H9 (cell line): ENCODE results near the gene POU2F3. TPM values are rescaled to one million over a fixed set of nuclear protein-coding genes. Genes with fewer than 3 reads are reported as not detected.

ENCODE experiments used
- DNase-seq: peaks from one replicate; pipeline ENCODE4 v3.0.0-alpha.2; 2017
- H2AFZ ChIP-seq: one replicate; pipeline ENCODE4 v1.6.1; 2013; ENCODE audit warnings: mild to moderate bottlenecking, low read length, control low read depth, moderate library complexity
- H2AK5ac ChIP-seq: 2 replicates; pipeline ENCODE4 v1.6.1; 2013; ENCODE audit warnings: low read length, control low read depth, mixed read lengths; ENCODE audit not compliant: insufficient read length
- H2BK120ac ChIP-seq: one replicate; pipeline ENCODE4 v1.6.1; 2013; ENCODE audit warnings: low read depth, mild to moderate bottlenecking, low read length, control low read depth, inconsistent platforms; ENCODE audit not compliant: poor library complexity, severe bottlenecking
- H2BK12ac ChIP-seq: 2 replicates; pipeline ENCODE4 v1.6.1; 2013; ENCODE audit warnings: low read length, control low read depth, mixed read lengths, low read depth; ENCODE audit not compliant: insufficient read length
- H2BK15ac ChIP-seq: 2 replicates; pipeline ENCODE4 v1.6.1; 2013; ENCODE audit warnings: low read depth, low read length, control low read depth
- H2BK20ac ChIP-seq: one replicate; pipeline ENCODE4 v1.6.1; 2013; ENCODE audit warnings: low read depth, mild to moderate bottlenecking, low read length, control low read depth, inconsistent platforms; ENCODE audit not compliant: poor library complexity, severe bottlenecking
- H2BK5ac ChIP-seq: 2 replicates; pipeline ENCODE4 v1.6.1; 2013; ENCODE audit warnings: low read length, control low read depth, mixed read lengths; ENCODE audit not compliant: insufficient read length
- H3K14ac ChIP-seq: 2 replicates; pipeline ENCODE4 v1.6.1; 2013; ENCODE audit warnings: low read length, control low read depth; ENCODE audit not compliant: insufficient read depth
- H3K18ac ChIP-seq: 2 replicates; pipeline ENCODE4 v1.6.1; 2013; ENCODE audit warnings: low read depth, mild to moderate bottlenecking, mixed read lengths, low read length, control low read depth; ENCODE audit not compliant: insufficient read length
- H3K23ac ChIP-seq: 2 replicates; pipeline ENCODE4 v1.6.1; 2013; ENCODE audit warnings: low read length, control low read depth, mixed read lengths, low read depth; ENCODE audit not compliant: insufficient read length
- H3K23me2 ChIP-seq: 2 replicates; pipeline ENCODE4 v1.6.1; 2013; ENCODE audit warnings: low read depth, mild to moderate bottlenecking, mixed read lengths, low read length, control low read depth; ENCODE audit not compliant: insufficient read length, poor library complexity, severe bottlenecking
- H3K27ac ChIP-seq: 2 replicates; pipeline ENCODE4 v1.5.1; 2013; ENCODE audit warnings: low read length, control low read depth, mixed read lengths, low read depth; ENCODE audit not compliant: insufficient read length
- H3K27me3 ChIP-seq: 2 replicates; pipeline ENCODE4 v1.6.1; 2013; ENCODE audit warnings: low read length, control low read depth, inconsistent platforms; ENCODE audit not compliant: insufficient read depth
- H3K4ac ChIP-seq: 2 replicates; pipeline ENCODE4 v1.6.1; 2013; ENCODE audit warnings: low read depth, mild to moderate bottlenecking, control low read depth, inconsistent platforms, low read length, moderate library complexity
- H3K4me1 ChIP-seq: 2 replicates; pipeline ENCODE4 v1.6.1; 2013; ENCODE audit warnings: low read length, control low read depth, inconsistent platforms; ENCODE audit not compliant: insufficient read depth
- H3K4me2 ChIP-seq: 2 replicates; pipeline ENCODE4 v1.6.1; 2013; ENCODE audit warnings: low read length, control low read depth, mixed read lengths; ENCODE audit not compliant: insufficient read length, insufficient read depth
- H3K56ac ChIP-seq: 2 replicates; pipeline ENCODE4 v1.6.1; 2013; ENCODE audit warnings: low read depth, mild to moderate bottlenecking, mixed read lengths, low read length, control low read depth; ENCODE audit not compliant: insufficient read length
- H3K79me1 ChIP-seq: 2 replicates; pipeline ENCODE4 v1.6.1; 2013; ENCODE audit warnings: low read depth, mild to moderate bottlenecking, moderate library complexity, low read length, control low read depth, inconsistent platforms; ENCODE audit not compliant: insufficient read depth, poor library complexity, severe bottlenecking
- H3K79me2 ChIP-seq: 2 replicates; pipeline ENCODE4 v1.6.1; 2013; ENCODE audit warnings: low read length, control low read depth, inconsistent platforms; ENCODE audit not compliant: insufficient read depth
- H3K9ac ChIP-seq: 2 replicates; pipeline ENCODE4 v1.6.1; 2013; ENCODE audit warnings: low read length, control low read depth, mixed read lengths; ENCODE audit not compliant: insufficient read length; ENCODE audit errors: extremely low read depth
- H3K9me3 ChIP-seq: one replicate; pipeline ENCODE4 v1.6.1; 2013; ENCODE audit warnings: low read depth, low read length, inconsistent platforms; ENCODE audit not compliant: control insufficient read depth
- H3T11ph ChIP-seq: one replicate; pipeline ENCODE4 v1.6.1; 2013; ENCODE audit warnings: mild to moderate bottlenecking, low read length, control low read depth, inconsistent platforms
- H4K20me1 ChIP-seq: one replicate; pipeline ENCODE4 v1.6.1; 2013; ENCODE audit not compliant: control insufficient read depth, insufficient read length, insufficient read depth
- H4K5ac ChIP-seq: 2 replicates; pipeline ENCODE4 v1.6.1; 2013; ENCODE audit warnings: low read depth, mild to moderate bottlenecking, mixed read lengths, low read length, control low read depth; ENCODE audit not compliant: insufficient read length
- H4K8ac ChIP-seq: replicated peaks from 2 replicates; pipeline ENCODE4 v1.6.1; 2013; ENCODE audit warnings: low read length, control low read depth, mixed read lengths, low read depth; ENCODE audit not compliant: insufficient read length
- H4K91ac ChIP-seq: 2 replicates; pipeline ENCODE4 v1.6.1; 2013; ENCODE audit warnings: low read depth, mild to moderate bottlenecking, moderate library complexity, mixed read lengths, low read length, control low read depth; ENCODE audit not compliant: insufficient read length
- H3K27ac Mint-ChIP-seq, 3 experiments: 2 replicates in 2 of 3; 3 replicates in 1 of 3; pipeline ENCODE4 v1.8.0; 2020 to 2021; ENCODE audit warnings: mixed read lengths in 3 of 3, mild to moderate bottlenecking in 1 of 3, moderate library complexity in 1 of 3
- H3K27me3 Mint-ChIP-seq: 2 replicates; pipeline ENCODE4 v1.8.0; 2021; ENCODE audit warnings: low read depth, mild to moderate bottlenecking, moderate library complexity, mixed read lengths
- H3K36me3 Mint-ChIP-seq, 3 experiments: 2 replicates in 2 of 3; 3 replicates in 1 of 3; pipeline ENCODE4 v1.8.0; 2020 to 2021; ENCODE audit warnings: low read depth in 3 of 3, mixed read lengths in 3 of 3; ENCODE audit not compliant: insufficient read depth in 1 of 3
- H3K4me1 Mint-ChIP-seq, 2 experiments: 2 replicates each; pipeline ENCODE4 v1.8.0; 2020; ENCODE audit warnings: mixed read lengths in 2 of 2
- H3K4me3 Mint-ChIP-seq, 2 experiments: 2 replicates in 1 of 2; 3 replicates in 1 of 2; pipeline ENCODE4 v1.8.0; 2020 to 2021; ENCODE audit warnings: mild to moderate bottlenecking in 2 of 2, mixed read lengths in 2 of 2, moderate library complexity in 1 of 2
- H3K9me3 Mint-ChIP-seq, 2 experiments: 2 replicates in 1 of 2; 3 replicates in 1 of 2; pipeline ENCODE4 v1.8.0; 2020; ENCODE audit warnings: mild to moderate bottlenecking in 2 of 2, mixed read lengths in 2 of 2, moderate library complexity in 1 of 2
- WGBS: extraction: QIAGEN DNeasy Blood & Tissue Kit; methylation state at CpG from one replicate; pipeline ENCODE4 v1.1.7; 2013; ENCODE audit warnings: missing lambda C conversion rate, low lambda C conversion rate, mixed read lengths; ENCODE audit not compliant: insufficient read length; ENCODE audit errors: extremely low coverage; 5-methylcytosine and 5-hydroxymethylcytosine counted together
- total RNA-seq: library from RNA; stranded (reverse); gene quantifications from 2 replicates; pipeline ENCODE4 v1.2.1, GENCODE V29; 2021
- TF ChIP-seq, protein P1 (sequence below): fragments of 200-600 bp; sonication (generic); conservative IDR thresholded peaks from 3 replicates; pipeline ENCODE4 v1.8.0; 2021; ENCODE audit warnings: antibody characterized with exemption, mild to moderate bottlenecking

The POU2F3 gene
- total RNA-seq, 1 experiment from 2014 or later: 1.1 TPM

DNA sequence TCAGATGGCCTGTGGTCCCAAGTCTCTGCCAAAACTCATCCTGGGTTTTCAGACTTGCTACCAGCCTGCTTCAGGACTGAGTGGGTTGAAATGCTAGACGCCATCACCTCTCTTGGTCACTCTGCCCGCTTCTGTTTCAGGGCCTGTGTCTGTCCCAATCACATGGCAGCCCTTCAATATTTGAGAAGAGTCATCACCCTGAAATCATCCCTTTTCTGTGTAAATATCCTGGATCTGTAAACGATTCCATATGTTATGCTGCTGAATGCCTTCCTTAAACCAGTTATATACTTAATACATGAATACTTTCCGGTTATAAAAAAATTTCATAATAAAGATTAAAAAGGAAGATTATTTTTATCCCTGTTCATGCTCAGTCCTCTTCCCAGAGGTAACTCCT lies 45.3 kb downstream of the POU2F3 start:
- Mint-ChIP-seq H3K27ac (no peak overlapping the region), H3K4me1 (peaks cover 18 to 19% of the 10 kb centered on the region in 2 experiments)

More for the DNA sequence above, 45.3 kb downstream of the POU2F3 start:
- Histone ChIP-seq H3K18ac (no peak overlapping the region), H2AK5ac (no peak overlapping the region), H3K27ac (no peak overlapping the region), H3K23me2 (no peaks in the 10 kb centered on the region), H3K9me3 (no peaks in the 10 kb centered on the region), H3K4me2 (no peak overlapping the region), H2BK5ac (no peak overlapping the region), H4K5ac (no peak overlapping the region), H3K27me3 (no peaks in the 10 kb centered on the region), H2BK15ac (no peak overlapping the region), H3K23ac (no peak overlapping the region), H3K56ac (no peak overlapping the region), H2BK12ac (no peak overlapping the region), H3K79me2 (no peaks in the 10 kb centered on the region), H3K4me1 (no peaks in the 10 kb centered on the region; the same call in 1 of the 2 replicates), H2AFZ (no peak overlapping the region), H3K79me1 (no peaks in the 10 kb centered on the region), H3K9ac (no peak overlapping the region), H4K91ac (no peak overlapping the region), H3K14ac (no peak overlapping the region), H3T11ph (no peak overlapping the region), H4K20me1 (no peaks in the 10 kb centered on the region), H2BK20ac (no peak overlapping the region), H2BK120ac (no peak overlapping the region), H3K4ac (no peak overlapping the region), H4K8ac (no peak overlapping the region)
- peaks cover 15% of the 10 kb centered on the region for H3K27me3 Mint-ChIP-seq
- no peaks in the 10 kb centered on the region for H3K36me3 Mint-ChIP-seq
- no peak overlapping the region for H3K4me3 Mint-ChIP-seq
- WGBS: no CpG with 5 or more reads among the region's 4 CpGs
- TF ChIP-seq, protein P1, sequence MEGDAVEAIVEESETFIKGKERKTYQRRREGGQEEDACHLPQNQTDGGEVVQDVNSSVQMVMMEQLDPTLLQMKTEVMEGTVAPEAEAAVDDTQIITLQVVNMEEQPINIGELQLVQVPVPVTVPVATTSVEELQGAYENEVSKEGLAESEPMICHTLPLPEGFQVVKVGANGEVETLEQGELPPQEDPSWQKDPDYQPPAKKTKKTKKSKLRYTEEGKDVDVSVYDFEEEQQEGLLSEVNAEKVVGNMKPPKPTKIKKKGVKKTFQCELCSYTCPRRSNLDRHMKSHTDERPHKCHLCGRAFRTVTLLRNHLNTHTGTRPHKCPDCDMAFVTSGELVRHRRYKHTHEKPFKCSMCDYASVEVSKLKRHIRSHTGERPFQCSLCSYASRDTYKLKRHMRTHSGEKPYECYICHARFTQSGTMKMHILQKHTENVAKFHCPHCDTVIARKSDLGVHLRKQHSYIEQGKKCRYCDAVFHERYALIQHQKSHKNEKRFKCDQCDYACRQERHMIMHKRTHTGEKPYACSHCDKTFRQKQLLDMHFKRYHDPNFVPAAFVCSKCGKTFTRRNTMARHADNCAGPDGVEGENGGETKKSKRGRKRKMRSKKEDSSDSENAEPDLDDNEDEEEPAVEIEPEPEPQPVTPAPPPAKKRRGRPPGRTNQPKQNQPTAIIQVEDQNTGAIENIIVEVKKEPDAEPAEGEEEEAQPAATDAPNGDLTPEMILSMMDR: no peak
- no peak for DNase-seq
- no peaks in the 10 kb centered on the region for H3K9me3 Mint-ChIP-seq
